Glutamatergic neuron (in vitro differentiated cells): ENCODE data around the gene ADGRL4. TPM values are rescaled to one million over a fixed set of nuclear protein-coding genes. Genes with fewer than 3 reads are reported as not detected.

Source experiments
- DNase-seq: peaks from one replicate; pipeline ENCODE4 v3.0.0; 2022
- H3K27ac Mint-ChIP-seq: one replicate; pipeline ENCODE4 v1.8.0; 2020; ENCODE audit warnings: mild to moderate bottlenecking, mixed read lengths, inconsistent platforms; ENCODE audit not compliant: unreplicated experiment
- H3K27me3 Mint-ChIP-seq: one replicate; pipeline ENCODE4 v1.8.0; 2020; ENCODE audit warnings: mild to moderate bottlenecking, moderate library complexity, mixed read lengths, inconsistent platforms; ENCODE audit not compliant: unreplicated experiment
- H3K36me3 Mint-ChIP-seq: one replicate; pipeline ENCODE4 v1.8.0; 2020; ENCODE audit warnings: mild to moderate bottlenecking, mixed read lengths, inconsistent platforms; ENCODE audit not compliant: unreplicated experiment
- H3K4me1 Mint-ChIP-seq: one replicate; pipeline ENCODE4 v1.8.0; 2020; ENCODE audit warnings: mild to moderate bottlenecking, low read depth, mixed read lengths, inconsistent platforms; ENCODE audit not compliant: unreplicated experiment
- H3K4me3 Mint-ChIP-seq: one replicate; pipeline ENCODE4 v1.8.0; 2020; ENCODE audit warnings: mild to moderate bottlenecking, mixed read lengths, inconsistent platforms; ENCODE audit not compliant: unreplicated experiment
- H3K9me3 Mint-ChIP-seq: one replicate; pipeline ENCODE4 v1.8.0; 2020; ENCODE audit warnings: mild to moderate bottlenecking, moderate library complexity, mixed read lengths, inconsistent platforms; ENCODE audit not compliant: unreplicated experiment
- CTCF ChIP-seq: fragments of 200-600 bp; sonication (generic); IDR thresholded peaks from one replicate; pipeline ENCODE4 v1.5.0; 2021; ENCODE audit not compliant: partially characterized antibody, unreplicated experiment
- total RNA-seq: library from RNA; stranded (reverse); fragmentation: NEBNext Ultra II Directional; extraction: Animal tissue kit (Norgen Biotek cat#: 25700); gene quantifications from one replicate; pipeline ENCODE4 v1.2.1, GENCODE V29; 2021; ENCODE audit not compliant: unreplicated experiment

ADGRL4 gene
- total RNA-seq, 1 donor from 2014 or later, result not detected

- no peak overlapping the region for H3K27ac Mint-ChIP-seq
- no peak for TF ChIP-seq CTCF
- no peaks in the 10 kb centered on the region for H3K9me3 Mint-ChIP-seq
- no peaks in the 10 kb centered on the region for H3K27me3 Mint-ChIP-seq
- no peak for DNase-seq
- H3K4me1 Mint-ChIP-seq, result no peaks in the 10 kb centered on the region
- H3K36me3 Mint-ChIP-seq, result no peaks in the 10 kb centered on the region
- no peak overlapping the region for H3K4me3 Mint-ChIP-seq
Measured at GRCh38 chr1:79012500-79012899, 6.0 kb upstream of the ADGRL4 start.

GRCh38 chr1:79010589-79010988 is 4.1 kb upstream of the ADGRL4 start:
- DNase-seq, result no peak
- Mint-ChIP-seq H3K27ac (no peak overlapping the region), H3K27me3 (peaks cover 2% of the 10 kb centered on the region), H3K4me3 (no peak overlapping the region), H3K9me3 (peaks cover 1% of the 10 kb centered on the region), H3K36me3 (no peaks in the 10 kb centered on the region), H3K4me1 (peaks cover 3% of the 10 kb centered on the region)
- no peak for TF ChIP-seq CTCF

- no peaks in the 10 kb centered on the region for H3K36me3 Mint-ChIP-seq
- no peak overlapping the region for H3K27ac Mint-ChIP-seq
- TF ChIP-seq CTCF, result no peak
- peak overlapping the region; percentile 80 for H3K4me3 Mint-ChIP-seq
- DNase-seq, result no peak
- H3K4me1 Mint-ChIP-seq, result peaks cover 3% of the 10 kb centered on the region
- H3K9me3 Mint-ChIP-seq, result peaks cover 1% of the 10 kb centered on the region
- peaks cover 2% of the 10 kb centered on the region for H3K27me3 Mint-ChIP-seq
Measured at GRCh38 chr1:79005945-79006344, 585 bp downstream of the ADGRL4 start.

- peaks cover 2% of the 10 kb centered on the region for H3K27me3 Mint-ChIP-seq
- peaks cover 3% of the 10 kb centered on the region for H3K4me1 Mint-ChIP-seq
- no peak overlapping the region for H3K4me3 Mint-ChIP-seq
- no peak for DNase-seq
- no peak overlapping the region for H3K27ac Mint-ChIP-seq
- H3K9me3 Mint-ChIP-seq, result peaks cover 1% of the 10 kb centered on the region
- H3K36me3 Mint-ChIP-seq, result no peaks in the 10 kb centered on the region
- TF ChIP-seq CTCF, result no peak
Measured at GRCh38 chr1:79004916-79005315, 1.6 kb downstream of the ADGRL4 start.

- Mint-ChIP-seq H3K36me3 (no peaks in the 10 kb centered on the region), H3K27ac (no peak overlapping the region), H3K9me3 (no peaks in the 10 kb centered on the region), H3K27me3 (no peaks in the 10 kb centered on the region), H3K4me3 (no peak overlapping the region), H3K4me1 (no peaks in the 10 kb centered on the region)
- DNase-seq, result no peak
- no peak for TF ChIP-seq CTCF
Measured at GRCh38 chr1:78996791-78997190, 9.7 kb downstream of the ADGRL4 start.
